Astrocyte (in vitro differentiated cells and primary cell): ENCODE data around the gene C1D. TPM values are rescaled to one million over a fixed set of nuclear protein-coding genes. Genes with fewer than 3 reads are reported as not detected.

Experiments used
- DNase-seq: peaks from one replicate; pipeline ENCODE4 v3.0.0-alpha.2; 2010; ENCODE audit warnings: low read depth
- FAIRE-seq: peaks from 2 replicates; lab custom pipeline; 2011; peaks lifted over from hg19 to GRCh38; lab: Jason Lieb, UNC
- H2AFZ ChIP-seq: 2 replicates; pipeline ENCODE4 v1.6.0; 2012; ENCODE audit warnings: low read depth, low read length, inconsistent platforms
- H3K27ac ChIP-seq: 2 replicates; pipeline ENCODE4 v1.5.1; 2011; ENCODE audit warnings: low read depth, low read length, inconsistent platforms
- H3K27me3 ChIP-seq: 2 replicates; pipeline ENCODE4 v1.6.0; 2011; ENCODE audit warnings: low read length, inconsistent platforms; ENCODE audit not compliant: insufficient read depth
- H3K36me3 ChIP-seq: 2 replicates; pipeline ENCODE4 v1.5.1; 2011; ENCODE audit warnings: low read length, inconsistent platforms; ENCODE audit not compliant: insufficient read depth
- H3K4me1 ChIP-seq: 2 replicates; pipeline ENCODE4 v1.5.1; 2011; ENCODE audit warnings: low read length, inconsistent platforms; ENCODE audit not compliant: insufficient read depth
- H3K4me2 ChIP-seq: 2 replicates; pipeline ENCODE4 v1.6.0; 2012; ENCODE audit warnings: low read length, inconsistent platforms
- H3K4me3 ChIP-seq: 2 replicates; pipeline ENCODE4 v1.5.1; 2011; ENCODE audit warnings: low read depth, mild to moderate bottlenecking, low read length, inconsistent platforms; ENCODE audit not compliant: insufficient read depth
- H3K79me2 ChIP-seq: 2 replicates; pipeline ENCODE4 v1.6.0; 2012; ENCODE audit warnings: mild to moderate bottlenecking, low read length, inconsistent platforms; ENCODE audit not compliant: insufficient read depth
- H3K9ac ChIP-seq: 2 replicates; pipeline ENCODE4 v1.6.0; 2012; ENCODE audit warnings: mild to moderate bottlenecking, low read length, inconsistent platforms
- H3K9me3 ChIP-seq: 2 replicates; pipeline ENCODE4 v1.5.1; 2012; ENCODE audit warnings: low read depth, mild to moderate bottlenecking, low read length, inconsistent platforms; ENCODE audit not compliant: insufficient read depth
- H4K20me1 ChIP-seq: 2 replicates; pipeline ENCODE4 v1.6.0; 2012; ENCODE audit warnings: low read length, inconsistent platforms; ENCODE audit not compliant: insufficient read depth
- H3K27ac Mint-ChIP-seq: one replicate; pipeline ENCODE4 v1.8.0; 2021; ENCODE audit warnings: mild to moderate bottlenecking, mixed read lengths; ENCODE audit not compliant: unreplicated experiment
- H3K27me3 Mint-ChIP-seq: one replicate; pipeline ENCODE4 v1.8.0; 2021; ENCODE audit warnings: low read depth, mixed read lengths; ENCODE audit not compliant: unreplicated experiment
- H3K36me3 Mint-ChIP-seq: one replicate; pipeline ENCODE4 v1.8.0; 2021; ENCODE audit warnings: low read depth, mixed read lengths; ENCODE audit not compliant: unreplicated experiment
- H3K4me1 Mint-ChIP-seq: one replicate; pipeline ENCODE4 v1.8.0; 2021; ENCODE audit warnings: low read depth, mixed read lengths; ENCODE audit not compliant: unreplicated experiment
- H3K4me3 Mint-ChIP-seq: one replicate; pipeline ENCODE4 v1.8.0; 2021; ENCODE audit warnings: mild to moderate bottlenecking, moderate library complexity, mixed read lengths; ENCODE audit not compliant: unreplicated experiment
- H3K9me3 Mint-ChIP-seq: one replicate; pipeline ENCODE4 v1.8.0; 2021; ENCODE audit warnings: mild to moderate bottlenecking, mixed read lengths; ENCODE audit not compliant: unreplicated experiment
- CTCF ChIP-seq: IDR thresholded peaks from 2 replicates; pipeline ENCODE4 v1.5.1; 2011; ENCODE audit warnings: low read depth, mild to moderate bottlenecking, inconsistent platforms, low read length, moderate library complexity; ENCODE audit not compliant: insufficient read depth
- EZH2 ChIP-seq: IDR thresholded peaks from 2 replicates; pipeline ENCODE4 v1.6.1; 2012; ENCODE audit warnings: mild to moderate bottlenecking, low read length, inconsistent platforms; ENCODE audit not compliant: insufficient read depth
- total RNA-seq: library from RNA; stranded (reverse); gene quantifications from 2 replicates; pipeline ENCODE4 v1.2.1, GENCODE V29; 2021

The C1D gene
- total RNA-seq, 1 donor from 2014 or later: 21.8 TPM

- H3K36me3 Mint-ChIP-seq: no peaks in the 10 kb centered on the region
- peaks cover 34% of the 10 kb centered on the region for H4K20me1 ChIP-seq
Observed at GRCh38 chr2:68060652-68061051, 2.2 kb downstream of the C1D start.

GRCh38 chr2:68059784-68060525 is 2.8 kb downstream of the C1D start:
- Histone ChIP-seq H3K79me2 (peaks cover 79% of the 10 kb centered on the region), H4K20me1 (peaks cover 41% of the 10 kb centered on the region), H3K4me1 (peaks cover 5% of the 10 kb centered on the region), H3K4me2 (no peak overlapping the region), H3K9ac (no peak overlapping the region), H2AFZ (no peak overlapping the region), H3K36me3 (no peaks in the 10 kb centered on the region), H3K27me3 (no peaks in the 10 kb centered on the region), H3K27ac (no peak overlapping the region), H3K9me3 (no peaks in the 10 kb centered on the region), H3K4me3 (no peak overlapping the region)
- Mint-ChIP-seq H3K27me3 (no peaks in the 10 kb centered on the region), H3K36me3 (no peaks in the 10 kb centered on the region), H3K4me1 (peaks cover 11% of the 10 kb centered on the region), H3K4me3 (peak overlapping the region; percentile 48), H3K27ac (no peak overlapping the region), H3K9me3 (no peaks in the 10 kb centered on the region)
- no peak for TF ChIP-seq EZH2
- no peak for TF ChIP-seq CTCF
- FAIRE-seq (no peak), DNase-seq (peak; percentile 18)

More at GRCh38 chr2:68060652-68061051, 2.2 kb downstream of the C1D start:
- FAIRE-seq (no peak), DNase-seq (no peak)
- no peak overlapping the region for H3K4me2 ChIP-seq
- no peak overlapping the region for H3K4me3 ChIP-seq
- H3K27me3 ChIP-seq: no peaks in the 10 kb centered on the region
- Mint-ChIP-seq H3K4me3 (no peak overlapping the region), H3K27ac (no peak overlapping the region), H3K9me3 (no peaks in the 10 kb centered on the region), H3K4me1 (peaks cover 11% of the 10 kb centered on the region), H3K27me3 (no peaks in the 10 kb centered on the region)
- no peaks in the 10 kb centered on the region for H3K36me3 ChIP-seq
- no peak overlapping the region for H3K27ac ChIP-seq
- H3K9ac ChIP-seq: no peak overlapping the region
- no peak overlapping the region for H2AFZ ChIP-seq
- TF ChIP-seq EZH2 (no peak), CTCF (no peak)
- peaks cover 72% of the 10 kb centered on the region for H3K79me2 ChIP-seq
- H3K9me3 ChIP-seq: no peaks in the 10 kb centered on the region
- H3K4me1 ChIP-seq: peaks cover 5% of the 10 kb centered on the region
